Natural killer cell (primary cell): Measurements from ENCODE around the gene VCX. TPM values are rescaled to one million over a fixed set of nuclear protein-coding genes. Genes with fewer than 3 reads are reported as not detected.

Experiments
- ATAC-seq, 3 donors: fragments of 150-1000 bp in 2 of 3; fragments of 200-7000 bp in 1 of 3; cut with Tn5 transposase; 1 replicate in 1 of 3; 2 replicates in 2 of 3; pipeline ENCODE4 v1.10.0; 2021; ENCODE audit warnings: mild to moderate bottlenecking in 2 of 3, moderate library complexity in 2 of 3
- DNase-seq, 2 donors: peaks; one replicate each; pipeline versions ENCODE4 v3.0.0 to v3.0.0-alpha.2; 2013 to 2021; ENCODE audit warnings: mixed read lengths in 1 of 2
- H3K27ac ChIP-seq: one replicate; pipeline ENCODE4 v1.5.1; 2013; ENCODE audit warnings: mild to moderate bottlenecking, low read length
- H3K27me3 ChIP-seq: one replicate; pipeline ENCODE4 v1.6.1; 2013; ENCODE audit warnings: low read length; ENCODE audit not compliant: control insufficient read depth, insufficient read depth
- H3K36me3 ChIP-seq: one replicate; pipeline ENCODE4 v1.6.1; 2013; ENCODE audit warnings: low read length; ENCODE audit not compliant: control insufficient read depth, insufficient read depth
- H3K4me1 ChIP-seq: one replicate; pipeline ENCODE4 v1.6.1; 2013; ENCODE audit warnings: low read length; ENCODE audit not compliant: control insufficient read depth, insufficient read depth
- H3K4me3 ChIP-seq: one replicate; pipeline ENCODE4 v1.5.1; 2013; ENCODE audit warnings: low read length
- H3K9me3 ChIP-seq: one replicate; pipeline ENCODE4 v1.6.1; 2013; ENCODE audit warnings: low read length; ENCODE audit not compliant: control insufficient read depth, insufficient read depth
- H3K27ac Mint-ChIP-seq, 2 donors: one replicate each; pipeline ENCODE4 v1.8.0; 2022; ENCODE audit warnings: mild to moderate bottlenecking in 2 of 2, mixed read lengths in 2 of 2, moderate library complexity in 1 of 2
- H3K27me3 Mint-ChIP-seq, 2 donors: one replicate each; pipeline ENCODE4 v1.8.0; 2022; ENCODE audit warnings: low read depth in 2 of 2, mixed read lengths in 2 of 2
- H3K36me3 Mint-ChIP-seq: one replicate; pipeline ENCODE4 v1.8.0; 2022; ENCODE audit warnings: mixed read lengths
- H3K4me1 Mint-ChIP-seq, 2 donors: one replicate each; pipeline ENCODE4 v1.8.0; 2022; ENCODE audit warnings: mixed read lengths in 2 of 2
- H3K4me3 Mint-ChIP-seq: one replicate; pipeline ENCODE4 v1.8.0; 2022; ENCODE audit warnings: mild to moderate bottlenecking, moderate library complexity, mixed read lengths
- H3K9me3 Mint-ChIP-seq, 2 donors: one replicate each; pipeline ENCODE4 v1.8.0; 2022; ENCODE audit warnings: mixed read lengths in 2 of 2
- CTCF ChIP-seq: fragments of 200-600 bp; IDR thresholded peaks from one replicate; pipeline ENCODE4 v1.8.0; 2022; ENCODE audit warnings: antibody characterized with exemption
- WGBS: methylation state at CpG from one replicate; pipeline ENCODE4 v1.1.7; 2013; ENCODE audit warnings: missing lambda C conversion rate; ENCODE audit not compliant: insufficient coverage; 5-methylcytosine and 5-hydroxymethylcytosine counted together
- intact Hi-C: fragments of 100-400 bp; cut with micrococcal nuclease; formaldehyde crosslinking; loops from one replicate; pipeline ENCODE4 v1.14.2; 2022
- total RNA-seq, 4 donors: library from RNA; stranded (reverse); fragments of 120-200 nt in 1 of 4; gene quantifications; one replicate each; pipeline versions ENCODE4 v1.2.3 to v1.2.4, GENCODE V29; 2013 to 2022

Gene VCX
- total RNA-seq, 3 donors from 2014 or later (not counting 1 experiment from before 2014, with no cell fraction given) = not detected

GRCh38 chrX:7828594-7828993 is 14.4 kb upstream of the VCX start:
- intact Hi-C loops = no loop called here
- no peak overlapping the region for H3K27ac ChIP-seq
- peaks cover 2 to 3% of the 10 kb centered on the region in 2 donors for H3K9me3 Mint-ChIP-seq
- no peaks in the 10 kb centered on the region for H3K36me3 ChIP-seq
- no peaks in the 10 kb centered on the region for H3K4me1 ChIP-seq
- H3K36me3 Mint-ChIP-seq = no peaks in the 10 kb centered on the region
- peaks cover 0 to 2% of the 10 kb centered on the region in 2 donors for H3K27me3 Mint-ChIP-seq
- H3K4me3 ChIP-seq = no peak overlapping the region
- 58% methylated on average over 2 of the region's 2 CpGs for WGBS
- no peak for TF ChIP-seq CTCF
- no peak for DNase-seq
- no peak overlapping the region for H3K4me3 Mint-ChIP-seq
- H3K9me3 ChIP-seq = no peaks in the 10 kb centered on the region
- H3K27me3 ChIP-seq = no peaks in the 10 kb centered on the region
- ATAC-seq = no peak
- no peaks in the 10 kb centered on the region for H3K4me1 Mint-ChIP-seq
- no peak overlapping the region for H3K27ac Mint-ChIP-seq

- no peaks in the 10 kb centered on the region for H3K36me3 ChIP-seq
- no peak overlapping the region for H3K4me3 ChIP-seq
- no peaks in the 10 kb centered on the region for H3K4me1 Mint-ChIP-seq
- peaks cover 0 to 2% of the 10 kb centered on the region in 2 donors for H3K9me3 Mint-ChIP-seq
- no peak overlapping the region for H3K27ac Mint-ChIP-seq
- no peaks in the 10 kb centered on the region for H3K9me3 ChIP-seq
- no peaks in the 10 kb centered on the region for H3K27me3 ChIP-seq
- H3K27me3 Mint-ChIP-seq = no peaks in the 10 kb centered on the region
- intact Hi-C loops = no loop called here
- H3K36me3 Mint-ChIP-seq = no peaks in the 10 kb centered on the region
- H3K4me1 ChIP-seq = no peaks in the 10 kb centered on the region
- DNase-seq (no peak), ATAC-seq (no peak)
- H3K27ac ChIP-seq = no peak overlapping the region
- no peak overlapping the region for H3K4me3 Mint-ChIP-seq
- WGBS = no CpG with 5 or more reads among the region's 3 CpGs
- no peak for TF ChIP-seq CTCF
Measured at GRCh38 chrX:7841084-7841805, 1.7 kb upstream of the VCX start.

- DNase-seq (no peak), ATAC-seq (no peak)
- peaks cover 7% of the 10 kb centered on the region in 2 donors for H3K9me3 Mint-ChIP-seq
- WGBS = 10% methylated on average over 1 of the region's 1 CpG
- H3K36me3 Mint-ChIP-seq = no peaks in the 10 kb centered on the region
- TF ChIP-seq CTCF = no peak
- Histone ChIP-seq H3K4me1 (no peaks in the 10 kb centered on the region), H3K27me3 (no peaks in the 10 kb centered on the region), H3K9me3 (no peaks in the 10 kb centered on the region), H3K36me3 (no peaks in the 10 kb centered on the region), H3K4me3 (no peak overlapping the region), H3K27ac (no peak overlapping the region)
- H3K4me3 Mint-ChIP-seq = no peak overlapping the region
- no peak overlapping the region for H3K27ac Mint-ChIP-seq
- no peaks in the 10 kb centered on the region for H3K27me3 Mint-ChIP-seq
- no peaks in the 10 kb centered on the region for H3K4me1 Mint-ChIP-seq
- intact Hi-C loops = no loop called here
Measured at GRCh38 chrX:7852166-7852565, 9.2 kb downstream of the VCX start.

- Mint-ChIP-seq H3K36me3 (no peaks in the 10 kb centered on the region), H3K4me3 (no peak overlapping the region), H3K27me3 (no peaks in the 10 kb centered on the region), H3K9me3 (peaks cover 0 to 2% of the 10 kb centered on the region in 2 donors), H3K4me1 (no peaks in the 10 kb centered on the region), H3K27ac (no peak overlapping the region)
- H3K27me3 ChIP-seq = no peaks in the 10 kb centered on the region
- H3K27ac ChIP-seq = no peak overlapping the region
- ATAC-seq (no peak), DNase-seq (no peak)
- no peak for TF ChIP-seq CTCF
- no peak overlapping the region for H3K4me3 ChIP-seq
- no peaks in the 10 kb centered on the region for H3K36me3 ChIP-seq
- H3K4me1 ChIP-seq = no peaks in the 10 kb centered on the region
- 60% methylated on average over 1 of the region's 4 CpGs for WGBS
- intact Hi-C loops = no loop called here
- no peaks in the 10 kb centered on the region for H3K9me3 ChIP-seq
Measured at GRCh38 chrX:7872042-7872441, 29.1 kb downstream of the VCX start.
